ENCODE measurements around the gene KHDRBS1.

DNA sequence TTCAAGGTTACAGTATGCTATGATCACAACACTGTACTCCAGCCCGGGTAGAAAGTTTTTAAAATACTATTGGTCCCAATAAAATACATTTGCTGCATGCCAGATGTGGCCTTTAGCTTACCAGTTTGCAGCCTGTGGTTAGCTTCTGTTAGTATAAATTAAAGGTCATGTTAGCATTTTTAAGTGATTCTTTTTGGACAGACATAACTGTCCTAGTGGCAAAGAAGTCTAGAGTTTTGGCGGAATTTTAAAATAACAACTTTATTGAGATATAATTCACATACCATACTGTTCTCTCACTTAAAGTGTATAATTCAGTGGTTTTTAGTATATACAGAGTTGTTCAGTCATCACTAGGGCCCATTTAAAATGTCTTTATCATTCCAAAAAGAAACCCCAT, 34.8 kb downstream of the KHDRBS1 start:
- TF ChIP-seq NFRKB (IDR thresholded peaks at IDR 0.05), result no peak
- no peak for TF ChIP-seq ARNT (IDR thresholded peaks at IDR 0.05)
- TF ChIP-seq LEF1 (IDR thresholded peaks at IDR 0.05; ENCODE audit: borderline replicate concordance), result no peak
- TF ChIP-seq SP1 (IDR thresholded peaks at IDR 0.05), result no peak
- no peak for TF ChIP-seq FOXM1 (IDR thresholded peaks at IDR 0.05; ENCODE audit: borderline replicate concordance)
- TF ChIP-seq PKNOX1 (IDR thresholded peaks at IDR 0.05), result no peak
- TF ChIP-seq L3MBTL2 (conservative IDR thresholded peaks at IDR 0.05), result no peak
- TF ChIP-seq SUZ12 (IDR thresholded peaks at IDR 0.05), result no peak
- TF ChIP-seq FOXA1 (IDR thresholded peaks at IDR 0.05), result no peak
- no peak for TF ChIP-seq BHLHE40 (IDR thresholded peaks at IDR 0.05; ENCODE audit: borderline replicate concordance)
- TF ChIP-seq FOXK2 (IDR thresholded peaks at IDR 0.05), result no peak
- TF ChIP-seq TARDBP (IDR thresholded peaks at IDR 0.05), result no peak
- no peak for TF ChIP-seq ZNF384 (IDR thresholded peaks at IDR 0.05)
